ENCODE results near the gene AKR7A3.

The AKR7A3 gene

DNA sequence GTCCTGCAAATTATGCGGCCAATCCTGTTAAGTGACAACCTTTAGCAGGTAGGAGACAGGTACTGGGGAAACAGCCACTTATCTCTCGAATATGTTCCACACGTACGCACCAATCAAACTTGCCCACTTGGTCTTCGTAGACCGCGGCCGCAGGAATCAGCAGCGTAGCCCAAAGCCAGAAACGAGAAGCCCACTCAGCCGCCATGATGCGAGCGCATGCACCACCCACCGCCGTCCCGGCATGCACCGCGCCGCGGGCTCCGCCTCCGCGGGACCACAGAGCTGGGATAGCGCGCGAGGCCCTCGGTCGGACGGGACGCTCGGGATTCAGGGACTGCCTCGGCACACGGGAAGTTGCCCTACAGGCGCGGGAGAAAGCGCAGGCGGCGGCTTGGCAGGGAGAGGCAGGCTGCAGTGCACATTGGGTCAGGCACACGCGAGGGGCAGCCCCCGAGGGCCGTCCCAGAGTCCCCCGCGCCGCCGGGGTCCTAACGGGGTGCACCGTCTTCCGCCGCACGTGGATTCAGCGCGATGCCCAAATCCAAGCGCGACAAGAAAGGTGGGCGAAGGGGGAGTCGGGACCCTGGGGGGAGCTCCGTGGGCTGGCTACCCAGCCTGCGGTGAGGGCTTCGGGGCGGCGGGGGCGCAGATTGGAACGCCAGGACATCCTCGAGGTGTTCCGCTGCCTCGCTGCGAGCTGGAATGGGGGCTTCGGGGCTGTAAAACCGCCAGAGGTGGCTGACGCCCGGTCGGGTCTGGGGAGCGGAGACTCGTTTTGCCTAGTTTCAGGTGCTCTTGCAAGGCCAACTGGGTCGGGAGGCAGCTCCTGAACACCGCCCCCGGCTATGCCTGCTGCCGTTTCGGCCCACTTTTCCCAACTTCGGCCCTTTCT lies 37.0 kb downstream of the AKR7A3 start, which contains the start of the genes EMC1 and MRTO4:
TSS of gene EMC1 (minus strand) at position 220 of the 892 bp plus-strand sequence. CDS start at position 205, 15 bp downstream.
TSS of gene MRTO4 (plus strand) at position 501 of the 892 bp plus-strand sequence. CDS start at position 532, 31 bp downstream.
- DNase-seq (ENCODE audit: low read depth): peak; percentile 61

- DNase-seq (ENCODE audit: low read depth): no peak
These were observed 37.8 kb downstream of the AKR7A3 start for GRCh38 chr1:19250629-19251304.

DNA sequence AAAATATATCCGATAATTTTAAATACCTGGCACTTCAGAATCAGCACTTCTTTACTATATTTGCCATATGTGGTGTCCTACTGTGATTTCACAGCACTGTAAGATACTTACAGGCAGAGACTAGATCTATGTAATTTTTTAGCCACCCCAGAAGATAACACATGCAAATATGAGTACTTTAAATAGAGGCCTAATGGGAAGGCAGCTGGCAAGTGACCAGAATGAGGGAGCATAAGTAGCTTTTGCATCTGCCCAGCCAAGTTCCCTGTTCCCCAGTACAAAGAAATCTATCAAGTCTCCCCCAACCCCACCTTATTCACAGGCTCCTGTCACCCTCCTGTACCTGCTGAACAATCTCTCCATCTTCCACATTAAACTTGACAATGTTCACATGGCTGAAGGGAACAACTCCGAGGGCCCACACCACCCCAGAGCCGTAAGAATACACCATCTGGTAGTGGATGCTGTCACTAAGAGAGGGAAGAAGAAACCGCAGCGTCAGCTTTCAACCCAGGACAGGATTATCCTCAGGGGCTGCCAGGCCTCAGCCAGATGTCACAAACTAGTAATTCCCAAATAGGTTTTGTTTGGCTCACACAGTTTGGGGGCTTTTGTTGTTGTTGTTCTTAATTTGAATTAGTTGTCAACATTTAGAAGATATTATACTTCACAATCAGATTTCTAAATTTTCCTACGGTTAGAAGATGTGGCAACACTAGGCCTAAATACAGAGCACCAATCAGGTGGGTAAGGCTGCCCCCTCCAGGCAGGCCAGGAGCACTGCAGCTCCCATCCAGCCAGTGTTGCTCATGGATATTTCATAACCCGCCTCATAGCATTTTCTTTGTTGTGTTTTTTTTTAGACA lies 47.7 kb downstream of the AKR7A3 start:
- peak; percentile 75 for DNase-seq (ENCODE audit: low read depth)

- no peak for DNase-seq (ENCODE audit: low read depth)
These were observed 48.7 kb downstream of the AKR7A3 start for GRCh38 chr1:19239876-19240275.

- DNase-seq (ENCODE audit: low read depth): no peak
These were observed 54.3 kb downstream of the AKR7A3 start for GRCh38 chr1:19234224-19234623.
